NCI-H2029 treated with DMSO at 0.1 percent for 48 hours (cell line): ENCODE results near the gene GDE1.

Experiments used
- DNase-seq: peaks from one replicate; lab custom pipeline; 2025; lab: John Stamatoyannopoulos, UW

GDE1 gene

GRCh38 chr16:19486051-19486450 lies 35.8 kb downstream of the GDE1 start:
- DNase-seq: no peak

- DNase-seq: no peak
Measured at GRCh38 chr16:19485611-19486010, 36.3 kb downstream of the GDE1 start.

GRCh38 chr16:19484096-19484495 lies 37.8 kb downstream of the GDE1 start:
- no peak for DNase-seq

GRCh38 chr16:19482291-19482690 lies 39.6 kb downstream of the GDE1 start:
- DNase-seq: no peak

GRCh38 chr16:19481769-19482168 lies 40.1 kb downstream of the GDE1 start:
- no peak for DNase-seq

- DNase-seq: no peak
Measured at GRCh38 chr16:19481296-19481695, 40.6 kb downstream of the GDE1 start.

GRCh38 chr16:19479302-19479721 lies 42.6 kb downstream of the GDE1 start:
- DNase-seq: no peak

DNA sequence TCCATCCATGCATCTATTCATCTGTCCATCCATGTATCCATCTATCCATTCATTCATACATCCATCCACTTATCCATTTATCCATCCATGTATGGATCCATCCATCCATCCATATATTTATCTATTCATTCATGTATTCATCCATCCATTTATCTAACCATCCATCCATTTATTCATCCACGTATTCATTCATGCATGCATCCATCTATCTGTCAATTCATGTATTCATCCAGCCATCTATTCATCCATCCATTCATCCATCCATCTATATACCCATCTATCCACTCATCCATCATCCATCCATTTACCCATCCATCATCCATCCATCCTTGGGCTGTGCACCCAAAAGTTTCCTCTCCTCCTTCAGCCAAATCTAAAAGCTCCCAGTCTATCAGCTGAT lies 43.4 kb downstream of the GDE1 start:
- DNase-seq: no peak

DNA sequence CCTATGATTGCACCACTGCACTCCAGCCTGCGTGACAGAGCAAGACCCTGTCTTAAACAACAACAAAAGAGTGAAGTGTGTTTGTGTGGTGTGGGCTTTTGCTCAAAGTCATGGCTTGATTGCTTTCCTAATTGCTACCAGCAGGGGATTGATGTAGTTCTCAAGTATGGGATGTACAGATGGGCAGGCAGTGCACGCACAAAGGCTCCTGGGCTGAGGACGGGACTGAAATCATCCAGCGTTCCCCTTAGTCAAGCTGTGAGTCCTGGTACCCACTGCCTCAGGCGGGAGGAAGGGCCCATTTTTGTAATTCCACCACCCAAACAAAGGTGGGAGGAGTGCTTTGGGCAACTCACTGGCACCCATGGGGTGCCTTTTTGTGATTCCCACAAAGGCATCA lies 47.3 kb downstream of the GDE1 start:
- DNase-seq: no peak

GRCh38 chr16:19472482-19472881 lies 49.4 kb downstream of the GDE1 start:
- DNase-seq: no peak

DNA sequence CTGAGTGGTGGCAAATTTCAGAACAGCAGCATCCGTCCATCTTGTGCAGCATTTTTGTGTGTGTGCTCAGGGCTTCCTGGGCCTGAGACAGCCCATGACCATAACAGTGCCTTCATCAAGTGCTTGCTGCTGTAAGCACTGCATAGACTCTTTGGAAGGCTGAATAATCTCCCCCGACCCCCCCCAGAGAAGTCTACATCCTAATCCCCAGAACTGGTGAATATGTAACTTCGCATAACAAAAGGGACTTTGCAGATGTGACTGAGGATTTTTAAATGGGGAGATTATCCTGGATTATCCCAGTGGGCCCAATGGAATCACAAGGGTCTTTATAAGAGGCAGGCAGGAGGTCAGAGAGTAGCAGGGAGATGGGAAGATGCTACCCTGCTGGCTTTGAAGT lies 53.6 kb downstream of the GDE1 start:
- no peak for DNase-seq

GRCh38 chr16:19463468-19464315 lies 58.2 kb downstream of the GDE1 start:
- peak; percentile 85 for DNase-seq

- no peak for DNase-seq
Measured at GRCh38 chr16:19460397-19460796, 61.5 kb downstream of the GDE1 start.

DNA sequence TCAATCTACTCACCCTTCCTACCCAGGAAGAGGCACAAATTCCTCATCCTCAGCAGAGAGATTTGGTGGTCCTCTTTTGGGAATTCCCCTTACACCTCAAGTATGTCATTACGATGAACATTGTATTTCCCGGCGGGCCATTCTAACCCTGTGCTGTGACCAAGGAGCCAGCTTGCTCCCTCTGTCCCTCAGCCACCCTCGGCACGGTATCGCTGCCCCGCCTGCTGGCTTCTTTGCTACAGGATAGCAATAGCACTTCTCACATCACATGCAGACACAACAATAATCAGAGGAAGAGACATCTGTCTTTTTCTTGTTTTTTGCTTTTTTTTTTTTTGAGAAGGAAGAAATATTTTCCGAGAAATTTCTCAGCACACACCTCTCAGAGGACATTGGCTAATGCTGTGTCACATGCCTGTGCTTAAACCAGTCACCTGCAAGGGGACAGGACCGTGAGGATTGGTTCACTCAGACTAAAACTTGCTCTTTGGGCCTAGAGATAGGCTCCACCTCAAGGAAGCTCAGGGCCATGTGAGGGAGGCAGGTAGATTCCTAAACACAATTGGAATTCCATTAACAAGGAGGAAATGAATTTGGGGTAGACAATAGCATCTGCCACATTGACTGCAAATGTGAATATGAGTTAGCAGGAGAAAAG lies 63.0 kb downstream of the GDE1 start:
- no peak for DNase-seq
